ENCODE results near the gene SMARCD3. TPM values are rescaled to one million over a fixed set of nuclear protein-coding genes. Genes with fewer than 3 reads are reported as not detected.

Gene SMARCD3
- polyA plus RNA-seq, 3 donors: 104 to 183 (median 112) TPM

DNA sequence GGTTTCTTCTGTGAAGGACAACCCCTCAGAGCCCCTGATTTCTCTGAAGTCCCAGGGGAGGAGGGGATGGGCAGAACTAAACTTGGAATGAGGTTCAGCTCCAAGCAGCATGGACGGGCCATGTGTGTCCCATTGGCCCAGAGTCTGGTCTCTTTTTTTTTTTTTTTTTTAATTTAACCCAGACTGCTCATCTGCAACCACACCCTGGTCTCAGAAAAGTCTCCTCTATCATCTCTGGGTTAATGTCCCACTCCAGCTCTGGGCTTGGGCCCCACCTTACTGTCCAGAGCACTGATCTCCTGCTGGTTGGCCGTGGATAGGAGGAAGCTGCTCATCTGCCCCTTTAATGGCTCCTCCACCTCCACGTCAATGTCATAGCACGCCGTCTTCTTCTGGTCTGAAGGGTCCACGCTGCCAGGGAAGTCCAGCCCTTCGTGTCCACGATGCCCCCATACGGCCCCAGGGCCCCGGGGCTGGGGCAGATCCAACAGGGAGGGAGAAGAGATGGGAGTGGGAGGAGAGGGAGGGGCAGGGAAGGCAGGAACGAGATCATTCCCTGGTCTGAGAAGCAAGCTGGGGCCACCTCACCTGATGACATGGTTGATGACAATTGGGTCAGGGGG, 8.5 kb downstream of the SMARCD3 start:
- peaks cover 98% of the 10 kb centered on the region for H4K20me1 ChIP-seq (ENCODE audit: insufficient read depth, low read length)
- H3K79me2 ChIP-seq (ENCODE audit: insufficient read depth, low read length): peaks cover 19% of the 10 kb centered on the region
- no peak overlapping the region for H2AFZ ChIP-seq (ENCODE audit: insufficient read depth, low read depth, low read length, poor library complexity, severe bottlenecking)
- peaks cover 68 to 70% of the 10 kb centered on the region in 2 donors for H3K36me3 ChIP-seq (replicated peaks in 1 of 2; ENCODE audit: control insufficient read depth in 1 of 2, insufficient read depth in 2 of 2, low read length in 2 of 2)
- no peak overlapping the region for H3K27ac Mint-ChIP-seq
- peaks cover 21 to 26% of the 10 kb centered on the region in 2 donors for H3K4me1 ChIP-seq (ENCODE audit: control insufficient read depth in 1 of 2, insufficient read depth in 2 of 2, low read length in 2 of 2)
- H3K9ac ChIP-seq (ENCODE audit: insufficient read depth, low read length, poor library complexity, severe bottlenecking): no peak overlapping the region
- intact Hi-C loops (cut with micrococcal nuclease): no loop called here
- DNase-seq: no peak
- H3K4me3 ChIP-seq (replicated peaks in 1 of 3; ENCODE audit: low read depth in 2 of 3, low read length in 3 of 3): no peak overlapping the region
- H3K27ac ChIP-seq (ENCODE audit: low read depth in 1 of 2, low read length in 2 of 2): no peak overlapping the region
- peaks cover 62 to 74% of the 10 kb centered on the region in 2 donors for H3K36me3 Mint-ChIP-seq
- peaks cover 25% of the 10 kb centered on the region for H3K4me1 Mint-ChIP-seq
- no peaks in the 10 kb centered on the region for H3K9me3 ChIP-seq (replicated peaks in 1 of 2; ENCODE audit: control insufficient read depth in 1 of 2, insufficient read depth in 1 of 2, low read length in 2 of 2)
- 98% methylated on average over 7 of the region's 11 CpGs for WGBS (ENCODE audit: insufficient coverage)
- TF ChIP-seq, protein P1, sequence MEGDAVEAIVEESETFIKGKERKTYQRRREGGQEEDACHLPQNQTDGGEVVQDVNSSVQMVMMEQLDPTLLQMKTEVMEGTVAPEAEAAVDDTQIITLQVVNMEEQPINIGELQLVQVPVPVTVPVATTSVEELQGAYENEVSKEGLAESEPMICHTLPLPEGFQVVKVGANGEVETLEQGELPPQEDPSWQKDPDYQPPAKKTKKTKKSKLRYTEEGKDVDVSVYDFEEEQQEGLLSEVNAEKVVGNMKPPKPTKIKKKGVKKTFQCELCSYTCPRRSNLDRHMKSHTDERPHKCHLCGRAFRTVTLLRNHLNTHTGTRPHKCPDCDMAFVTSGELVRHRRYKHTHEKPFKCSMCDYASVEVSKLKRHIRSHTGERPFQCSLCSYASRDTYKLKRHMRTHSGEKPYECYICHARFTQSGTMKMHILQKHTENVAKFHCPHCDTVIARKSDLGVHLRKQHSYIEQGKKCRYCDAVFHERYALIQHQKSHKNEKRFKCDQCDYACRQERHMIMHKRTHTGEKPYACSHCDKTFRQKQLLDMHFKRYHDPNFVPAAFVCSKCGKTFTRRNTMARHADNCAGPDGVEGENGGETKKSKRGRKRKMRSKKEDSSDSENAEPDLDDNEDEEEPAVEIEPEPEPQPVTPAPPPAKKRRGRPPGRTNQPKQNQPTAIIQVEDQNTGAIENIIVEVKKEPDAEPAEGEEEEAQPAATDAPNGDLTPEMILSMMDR (IDR thresholded peaks at IDR 0.05): no peak
- H3K4me2 ChIP-seq (replicated peaks; ENCODE audit: extremely low read depth, low read length, poor library complexity, severe bottlenecking): no peak overlapping the region
- H3K4me3 Mint-ChIP-seq: no peak overlapping the region
- H3K9me3 Mint-ChIP-seq: peaks cover 0 to 3% (median 0%) of the 10 kb centered on the region in 7 donors
- peaks cover 4 to 13% of the 10 kb centered on the region in 2 donors for H3K27me3 ChIP-seq (ENCODE audit: control insufficient read depth in 2 of 2, insufficient read depth in 2 of 2, low read length in 2 of 2)
- peaks cover 10 to 25% (median 23%) of the 10 kb centered on the region in 3 donors for H3K27me3 Mint-ChIP-seq (ENCODE audit: low read depth in 3 of 3)

DNA sequence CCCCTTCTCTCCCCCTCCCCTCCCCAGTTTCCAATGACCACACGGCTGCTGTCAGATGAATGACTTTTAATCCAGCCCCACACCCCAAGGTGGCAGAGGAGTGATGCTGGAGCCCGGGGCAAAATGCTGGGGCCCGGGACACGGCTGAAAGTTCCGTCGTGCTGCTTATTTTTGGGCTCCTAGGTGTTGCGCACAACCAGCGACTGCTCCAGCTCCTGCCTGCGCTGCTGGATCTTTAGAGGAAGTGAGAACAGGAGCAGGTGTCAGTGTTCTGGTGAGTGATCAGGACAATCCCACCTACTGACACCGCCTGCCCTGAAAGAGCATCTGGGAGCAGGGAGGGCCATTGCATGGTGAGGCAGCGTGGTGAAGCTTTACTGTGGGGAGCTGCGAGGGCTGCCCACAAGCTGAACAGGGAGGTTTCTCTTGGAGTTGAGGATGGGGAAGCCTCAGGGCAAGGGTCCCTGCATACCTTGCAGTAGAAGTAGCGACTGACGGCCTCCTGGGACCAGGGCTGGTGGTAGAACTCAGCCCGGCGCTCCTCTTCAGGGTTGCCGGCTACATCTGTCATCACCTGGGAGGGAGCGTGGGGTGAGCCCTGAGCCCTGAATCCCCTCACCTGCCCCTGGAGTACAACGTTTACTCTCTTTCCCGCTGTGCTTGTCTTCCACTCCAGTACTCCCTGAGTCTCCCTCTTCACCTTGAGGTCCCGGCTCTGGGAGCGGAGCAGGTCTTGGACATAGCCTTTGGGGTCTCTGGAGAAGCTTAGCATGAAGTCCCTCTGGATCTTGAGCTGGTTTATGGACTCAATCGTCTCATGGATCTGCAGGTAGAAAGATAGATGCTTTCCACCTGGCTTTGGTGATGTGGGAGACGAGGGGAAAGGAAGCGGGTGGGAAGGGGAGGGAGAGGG, 9.3 kb downstream of the SMARCD3 start:
- Mint-ChIP-seq H3K27me3 (ENCODE audit: low read depth in 3 of 3) (peaks cover 6 to 18% (median 16%) of the 10 kb centered on the region in 3 donors), H3K27ac (no peak overlapping the region)

More for the DNA sequence above, 9.3 kb downstream of the SMARCD3 start:
- no peak overlapping the region for H3K4me3 ChIP-seq (replicated peaks in 1 of 3; ENCODE audit: low read depth in 2 of 3, low read length in 3 of 3)
- H3K4me3 Mint-ChIP-seq: no peak overlapping the region
- peaks cover 70 to 82% of the 10 kb centered on the region in 2 donors for H3K36me3 Mint-ChIP-seq
- H3K36me3 ChIP-seq (replicated peaks in 1 of 2; ENCODE audit: control insufficient read depth in 1 of 2, insufficient read depth in 2 of 2, low read length in 2 of 2): peaks cover 70 to 78% of the 10 kb centered on the region in 2 donors
- no peaks in the 10 kb centered on the region for H3K9me3 Mint-ChIP-seq
- H4K20me1 ChIP-seq (ENCODE audit: insufficient read depth, low read length): peaks cover 98% of the 10 kb centered on the region
- 91% methylated on average over 19 of the region's 25 CpGs for WGBS (ENCODE audit: insufficient coverage)
- no peak overlapping the region for H3K27ac ChIP-seq (ENCODE audit: low read depth in 1 of 2, low read length in 2 of 2)
- H3K9me3 ChIP-seq (replicated peaks in 1 of 2; ENCODE audit: control insufficient read depth in 1 of 2, insufficient read depth in 1 of 2, low read length in 2 of 2): no peaks in the 10 kb centered on the region
- H3K9ac ChIP-seq (ENCODE audit: insufficient read depth, low read length, poor library complexity, severe bottlenecking): no peak overlapping the region
- H3K4me2 ChIP-seq (replicated peaks; ENCODE audit: extremely low read depth, low read length, poor library complexity, severe bottlenecking): no peak overlapping the region
- intact Hi-C loops (cut with micrococcal nuclease): no loop called here
- no peak overlapping the region for H2AFZ ChIP-seq (ENCODE audit: insufficient read depth, low read depth, low read length, poor library complexity, severe bottlenecking)
- peaks cover 14 to 20% of the 10 kb centered on the region in 2 donors for H3K4me1 ChIP-seq (ENCODE audit: control insufficient read depth in 1 of 2, insufficient read depth in 2 of 2, low read length in 2 of 2)
- peaks cover 0 to 5% of the 10 kb centered on the region in 2 donors for H3K27me3 ChIP-seq (ENCODE audit: control insufficient read depth in 2 of 2, insufficient read depth in 2 of 2, low read length in 2 of 2)
- H3K4me1 Mint-ChIP-seq: peaks cover 22% of the 10 kb centered on the region
- DNase-seq: no peak
- TF ChIP-seq, protein P1 (IDR thresholded peaks at IDR 0.05): no peak
- peaks cover 27% of the 10 kb centered on the region for H3K79me2 ChIP-seq (ENCODE audit: insufficient read depth, low read length)

Data from CD14-positive monocyte (primary cell).